OCI-LY3 (cell line): Measurements from ENCODE around the gene MYCBP.

Experiments used
- EZH2phosphoT487 ChIP-seq: fragments of 200-600 bp; shearing (Covaris generic); IDR thresholded peaks from 2 replicates; pipeline ENCODE4 v1.6.1; 2018; ENCODE audit warnings: antibody characterized with exemption, mixed run types, low read depth
- TF ChIP-seq, protein P1 (sequence below): fragments of 200-600, 300-600 bp; sonication (generic); IDR thresholded peaks from 2 replicates; pipeline ENCODE4 v1.5.1; 2014; ENCODE audit warnings: antibody characterized with exemption, low read length, low read depth

DNA sequence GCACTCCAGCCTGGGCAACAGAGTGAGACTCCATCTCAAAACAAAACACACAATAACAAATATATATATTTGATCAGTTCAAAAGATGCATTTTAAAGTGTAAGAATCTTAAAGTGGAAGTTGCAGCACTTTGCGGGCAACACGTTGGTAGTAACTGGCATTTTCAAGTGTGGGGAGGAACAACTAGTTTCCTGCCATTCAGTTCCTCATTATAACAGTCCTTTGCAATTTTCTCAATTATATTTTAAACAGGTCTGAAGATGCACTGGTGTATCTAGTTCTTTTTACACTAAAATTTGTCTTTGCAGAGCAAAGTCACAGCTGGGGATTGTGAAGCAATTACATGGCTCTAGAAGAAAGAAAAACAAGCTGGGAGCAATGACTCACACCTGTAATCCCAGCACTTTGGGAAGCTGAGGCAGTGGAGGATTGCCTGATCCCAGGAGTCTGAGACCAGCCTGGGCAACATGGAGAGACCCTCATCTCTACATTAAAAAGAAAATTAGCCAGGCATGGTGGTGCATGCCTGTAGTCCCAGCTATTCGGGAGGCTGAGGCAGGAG is 38.8 kb downstream of the MYCBP start:
- TF ChIP-seq, protein P1, sequence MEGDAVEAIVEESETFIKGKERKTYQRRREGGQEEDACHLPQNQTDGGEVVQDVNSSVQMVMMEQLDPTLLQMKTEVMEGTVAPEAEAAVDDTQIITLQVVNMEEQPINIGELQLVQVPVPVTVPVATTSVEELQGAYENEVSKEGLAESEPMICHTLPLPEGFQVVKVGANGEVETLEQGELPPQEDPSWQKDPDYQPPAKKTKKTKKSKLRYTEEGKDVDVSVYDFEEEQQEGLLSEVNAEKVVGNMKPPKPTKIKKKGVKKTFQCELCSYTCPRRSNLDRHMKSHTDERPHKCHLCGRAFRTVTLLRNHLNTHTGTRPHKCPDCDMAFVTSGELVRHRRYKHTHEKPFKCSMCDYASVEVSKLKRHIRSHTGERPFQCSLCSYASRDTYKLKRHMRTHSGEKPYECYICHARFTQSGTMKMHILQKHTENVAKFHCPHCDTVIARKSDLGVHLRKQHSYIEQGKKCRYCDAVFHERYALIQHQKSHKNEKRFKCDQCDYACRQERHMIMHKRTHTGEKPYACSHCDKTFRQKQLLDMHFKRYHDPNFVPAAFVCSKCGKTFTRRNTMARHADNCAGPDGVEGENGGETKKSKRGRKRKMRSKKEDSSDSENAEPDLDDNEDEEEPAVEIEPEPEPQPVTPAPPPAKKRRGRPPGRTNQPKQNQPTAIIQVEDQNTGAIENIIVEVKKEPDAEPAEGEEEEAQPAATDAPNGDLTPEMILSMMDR, result no peak
- no peak for TF ChIP-seq EZH2phosphoT487
